ENCODE results near the gene PLTP. TPM values are rescaled to one million over a fixed set of nuclear protein-coding genes. Genes with fewer than 3 reads are reported as not detected.

The PLTP gene
- total RNA-seq, 1 experiment from 2014 or later = 4.7 TPM

- no peak overlapping the region for H3K4me3 ChIP-seq (replicated peaks in 1 of 2; ENCODE audit: low read depth in 1 of 2, low read length in 2 of 2)
- H4K20me1 ChIP-seq (ENCODE audit: insufficient read depth) = no peaks in the 10 kb centered on the region
- H3K4me1 ChIP-seq (ENCODE audit: control insufficient read depth in 1 of 2, insufficient read depth in 2 of 2, low read length in 2 of 2) = peaks cover 0 to 25% of the 10 kb centered on the region in 2 experiments; a peak in 2 of 4 replicates
- H3K4me2 ChIP-seq (ENCODE audit: low read length) = no peak overlapping the region
- no peak for DNase-seq (ENCODE audit: low read depth, low spot score)
- no peak for TF ChIP-seq CBX3 (IDR thresholded peaks at IDR 0.05; ENCODE audit: low read depth)
- no peak for TF ChIP-seq ATF3 (IDR thresholded peaks at IDR 0.05)
- no peak for TF ChIP-seq FOSL1 (IDR thresholded peaks at IDR 0.05; ENCODE audit: low read depth)
- no peak for TF ChIP-seq MAX (IDR thresholded peaks at IDR 0.05)
- TF ChIP-seq ZBTB33 (IDR thresholded peaks at IDR 0.05; ENCODE audit: extremely low read depth, insufficient replicate concordance, low read length) = no peak
- TF ChIP-seq POLR2AphosphoS5 (IDR thresholded peaks at IDR 0.05; ENCODE audit: low read depth, low read length) = no peak
- no peak for TF ChIP-seq ZNF274 (IDR thresholded peaks at IDR 0.05; ENCODE audit: low read depth, low read length)
- no peak for TF ChIP-seq ELF1 (IDR thresholded peaks at IDR 0.05; ENCODE audit: borderline replicate concordance, low read depth)
- TF ChIP-seq JUND (IDR thresholded peaks at IDR 0.05) = no peak
- TF ChIP-seq EZH2 (IDR thresholded peaks at IDR 0.05) = no peak
- TF ChIP-seq EZH2phosphoT487 (IDR thresholded peaks at IDR 0.05; ENCODE audit: borderline replicate concordance) = no peak
- no peak for TF ChIP-seq SRF (IDR thresholded peaks at IDR 0.05; ENCODE audit: low read depth)
- TF ChIP-seq SIN3A (IDR thresholded peaks at IDR 0.05; ENCODE audit: low read depth) = no peak
- TF ChIP-seq TCF7L2 (IDR thresholded peaks at IDR 0.05; ENCODE audit: borderline replicate concordance, extremely low read depth, insufficient read depth, insufficient read length) = no peak
- no peak for TF ChIP-seq YY1 (IDR thresholded peaks at IDR 0.05; ENCODE audit: extremely low read depth, insufficient replicate concordance, low read depth, low read length)
- no peak for TF ChIP-seq RAD21 (IDR thresholded peaks at IDR 0.05; ENCODE audit: low read depth)
- no peak for TF ChIP-seq CTCF (IDR thresholded peaks at IDR 0.05 in 2 of 3, conservative IDR thresholded peaks at IDR 0.05 in 1 of 3; ENCODE audit: borderline replicate concordance in 1 of 3, insufficient read depth in 1 of 3, low read depth in 2 of 3, low read length in 2 of 3)
- ATAC-seq = no peak
- no peak overlapping the region for H3K9ac ChIP-seq (ENCODE audit: low read length)
- intact Hi-C loops (cut with micrococcal nuclease) = no loop called here
- H3K9me2 ChIP-seq (ENCODE audit: insufficient read depth) = no peaks in the 10 kb centered on the region
- BruUV-seq (replicated peaks) = no TSS peak
- peaks cover 36 to 50% of the 10 kb centered on the region in 2 experiments for H3K36me3 ChIP-seq (ENCODE audit: control insufficient read depth in 1 of 2, insufficient read depth in 2 of 2, low read length in 2 of 2)
- ChIA-PET RAD21 (ENCODE audit: low non-redundant PET in 1 of 2, low total read pairs in 2 of 2, uncharacterized antibody in 2 of 2, unreplicated experiment in 2 of 2) (no interaction called here), POLR2A (no interaction called here), CTCF (interaction anchor here (2.0 kb wide), 1 partner anchor 30 kb away, joined by 8 read pairs; no protein-coding TSS in a partner anchor)
- H2AFZ ChIP-seq (ENCODE audit: low read depth, low read length, poor library complexity, severe bottlenecking) = no peak overlapping the region
- H3K79me2 ChIP-seq (ENCODE audit: insufficient read depth, low read length) = peaks cover 31% of the 10 kb centered on the region
- no peak overlapping the region for H3K27ac ChIP-seq (ENCODE audit: low read depth, low read length)
- H3K27me3 ChIP-seq (ENCODE audit: insufficient read depth, low read length) = no peaks in the 10 kb centered on the region
- H3K9me3 ChIP-seq (ENCODE audit: control insufficient read depth in 1 of 2, insufficient read depth in 1 of 2, low read depth in 1 of 2, low read length in 2 of 2) = no peaks in the 10 kb centered on the region
Observed at GRCh38 chr20:45940053-45940452, 28.1 kb upstream of the PLTP start.

Measured in HCT116 (cell line).